Measurements from ENCODE around the gene ANK3.

DNA sequence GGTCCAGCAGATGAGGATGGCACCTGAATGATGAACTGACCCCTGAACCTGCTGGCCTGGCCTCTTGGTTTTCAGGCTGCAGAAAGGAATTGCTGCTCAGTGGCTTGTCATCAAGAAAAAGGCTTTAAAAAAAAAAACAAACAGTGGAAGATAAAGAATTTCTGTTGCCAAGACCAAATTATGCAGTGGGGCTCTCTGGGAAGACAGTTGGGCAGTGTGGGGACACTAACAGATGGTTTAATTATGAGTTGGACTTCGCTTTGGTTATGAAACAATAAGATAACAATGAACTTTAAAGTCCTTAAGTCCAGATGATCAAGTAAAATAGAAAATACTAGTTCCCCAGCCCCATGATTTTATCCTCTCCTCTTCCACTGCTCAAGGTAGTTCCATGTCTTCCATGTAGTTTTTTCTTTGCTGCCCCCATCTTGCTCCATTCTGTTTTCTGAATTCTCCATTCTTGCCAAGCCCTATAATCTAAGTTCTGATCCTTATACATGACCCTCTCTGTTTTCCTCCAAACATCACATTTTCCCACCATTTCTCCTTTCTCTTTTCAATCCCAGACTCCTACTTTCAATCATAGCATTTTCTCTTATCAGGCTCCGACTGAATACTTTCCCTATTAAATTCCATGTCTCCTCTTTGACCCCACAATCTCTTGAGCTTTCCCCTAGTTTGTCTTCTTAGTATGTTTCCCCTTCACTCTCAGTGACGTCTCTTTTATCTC lies 52.6 kb downstream of the ANK3 start:
- TF ChIP-seq, protein P1, sequence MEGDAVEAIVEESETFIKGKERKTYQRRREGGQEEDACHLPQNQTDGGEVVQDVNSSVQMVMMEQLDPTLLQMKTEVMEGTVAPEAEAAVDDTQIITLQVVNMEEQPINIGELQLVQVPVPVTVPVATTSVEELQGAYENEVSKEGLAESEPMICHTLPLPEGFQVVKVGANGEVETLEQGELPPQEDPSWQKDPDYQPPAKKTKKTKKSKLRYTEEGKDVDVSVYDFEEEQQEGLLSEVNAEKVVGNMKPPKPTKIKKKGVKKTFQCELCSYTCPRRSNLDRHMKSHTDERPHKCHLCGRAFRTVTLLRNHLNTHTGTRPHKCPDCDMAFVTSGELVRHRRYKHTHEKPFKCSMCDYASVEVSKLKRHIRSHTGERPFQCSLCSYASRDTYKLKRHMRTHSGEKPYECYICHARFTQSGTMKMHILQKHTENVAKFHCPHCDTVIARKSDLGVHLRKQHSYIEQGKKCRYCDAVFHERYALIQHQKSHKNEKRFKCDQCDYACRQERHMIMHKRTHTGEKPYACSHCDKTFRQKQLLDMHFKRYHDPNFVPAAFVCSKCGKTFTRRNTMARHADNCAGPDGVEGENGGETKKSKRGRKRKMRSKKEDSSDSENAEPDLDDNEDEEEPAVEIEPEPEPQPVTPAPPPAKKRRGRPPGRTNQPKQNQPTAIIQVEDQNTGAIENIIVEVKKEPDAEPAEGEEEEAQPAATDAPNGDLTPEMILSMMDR (IDR thresholded peaks at IDR 0.05): no peak
- no peak for TF ChIP-seq POLR2A (IDR thresholded peaks at IDR 0.05)
